GOT3 (cell line): ENCODE measurements around the gene CROCC2.

Experiments
- DNase-seq: peaks from one replicate; lab custom pipeline; 2025; ENCODE audit warnings: mixed read lengths; lab: John Stamatoyannopoulos, UW

The CROCC2 gene

DNA sequence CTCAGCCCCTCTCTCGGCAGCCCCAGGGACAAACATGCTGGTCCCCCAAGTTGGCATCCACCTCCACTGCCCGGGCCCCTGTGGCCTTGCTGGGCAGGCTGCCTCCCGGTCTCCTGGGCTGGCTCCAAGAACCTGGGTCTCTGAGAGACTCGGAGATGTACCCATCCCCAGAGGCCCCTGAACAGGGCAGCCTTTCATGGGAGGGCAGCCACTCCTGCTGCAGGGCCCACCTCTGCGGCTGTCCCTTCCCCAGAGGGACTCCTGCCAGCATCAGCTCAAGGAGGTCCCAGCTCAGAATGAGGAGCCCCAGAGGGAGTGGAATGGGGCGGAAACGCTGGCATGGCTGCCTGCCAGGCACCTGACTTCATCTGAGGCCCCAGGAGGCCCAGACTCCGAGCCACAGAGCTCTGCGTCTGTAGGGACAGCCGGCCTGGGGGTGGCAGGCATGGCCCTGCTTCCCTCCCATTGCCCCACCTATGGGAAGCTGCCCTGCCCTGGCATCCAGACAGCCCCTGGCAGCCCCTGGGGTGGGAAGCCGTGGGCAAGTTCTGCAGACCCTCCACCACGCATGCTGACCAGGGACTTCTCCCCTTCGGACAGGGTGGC, 857 bp upstream of the CROCC2 start:
- DNase-seq, result no peak

DNA sequence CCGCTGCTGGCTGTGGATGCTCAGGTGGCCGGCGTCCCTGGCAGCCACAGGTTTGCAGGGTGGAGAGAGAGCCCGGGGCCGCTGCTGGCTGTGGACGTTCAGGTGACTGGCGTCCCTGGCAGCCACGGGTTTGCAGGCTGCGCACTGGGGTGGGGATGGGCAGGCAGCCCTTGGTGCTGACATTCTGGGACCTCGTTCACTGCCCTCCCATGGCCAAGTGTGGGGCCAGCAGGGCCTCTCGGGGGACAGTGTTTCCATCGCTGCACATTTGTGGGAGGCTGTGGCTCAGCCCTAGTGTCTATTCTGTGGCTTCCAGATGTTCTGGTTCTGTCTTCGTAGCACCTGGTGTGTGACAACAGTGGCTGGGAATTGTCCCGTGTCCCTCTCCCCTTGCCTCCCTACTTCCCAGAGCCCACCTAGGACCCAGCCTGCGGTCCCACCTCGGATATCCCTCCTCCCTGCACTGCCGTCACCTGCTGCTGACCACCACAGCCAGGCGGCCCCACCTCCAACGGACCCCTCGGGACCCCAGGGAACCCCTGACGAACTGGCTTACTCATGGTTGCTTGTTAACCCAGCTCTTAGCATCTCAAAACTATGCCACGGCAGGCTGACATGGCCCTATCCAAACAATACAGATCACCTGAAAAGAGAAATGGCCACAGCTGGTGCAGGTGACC, 915 bp downstream of the CROCC2 start:
- no peak for DNase-seq

DNA sequence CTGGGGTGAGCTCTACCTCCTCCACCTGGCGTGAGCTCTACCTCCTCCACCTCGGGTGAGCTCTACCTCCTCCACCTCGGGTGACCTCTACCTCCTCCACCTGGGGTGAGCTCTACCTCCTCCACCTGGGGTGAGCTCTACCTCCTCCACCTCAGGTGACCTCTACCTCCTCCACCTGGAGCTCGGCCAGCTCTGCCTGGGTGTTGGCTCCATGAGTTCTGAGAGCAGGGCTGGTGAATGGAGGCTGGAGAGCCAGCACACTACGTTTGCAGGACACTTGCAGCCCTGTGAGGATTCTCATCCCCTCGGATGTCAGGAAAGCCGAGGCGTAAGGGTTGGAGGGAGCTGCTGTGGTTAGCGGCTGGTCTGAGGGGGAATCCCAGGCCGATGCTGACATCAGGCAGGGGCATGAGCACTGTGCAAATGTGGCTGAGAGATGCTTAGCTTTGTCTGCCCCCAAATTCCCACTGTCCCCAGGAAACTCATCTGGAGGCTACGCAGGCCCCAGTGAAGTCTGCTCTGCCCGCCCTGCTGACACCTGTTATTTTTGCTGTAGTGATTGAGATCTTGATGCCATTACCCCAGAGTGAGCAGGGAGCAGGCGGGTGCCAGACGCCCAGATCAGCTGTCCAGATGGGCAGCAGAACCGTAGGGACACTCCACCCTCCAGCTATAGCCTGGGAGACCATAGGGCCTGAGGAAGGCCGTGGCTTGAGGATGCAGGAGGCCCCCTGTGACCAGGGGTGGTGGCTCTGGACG, 3.3 kb downstream of the CROCC2 start:
- no peak for DNase-seq

DNA sequence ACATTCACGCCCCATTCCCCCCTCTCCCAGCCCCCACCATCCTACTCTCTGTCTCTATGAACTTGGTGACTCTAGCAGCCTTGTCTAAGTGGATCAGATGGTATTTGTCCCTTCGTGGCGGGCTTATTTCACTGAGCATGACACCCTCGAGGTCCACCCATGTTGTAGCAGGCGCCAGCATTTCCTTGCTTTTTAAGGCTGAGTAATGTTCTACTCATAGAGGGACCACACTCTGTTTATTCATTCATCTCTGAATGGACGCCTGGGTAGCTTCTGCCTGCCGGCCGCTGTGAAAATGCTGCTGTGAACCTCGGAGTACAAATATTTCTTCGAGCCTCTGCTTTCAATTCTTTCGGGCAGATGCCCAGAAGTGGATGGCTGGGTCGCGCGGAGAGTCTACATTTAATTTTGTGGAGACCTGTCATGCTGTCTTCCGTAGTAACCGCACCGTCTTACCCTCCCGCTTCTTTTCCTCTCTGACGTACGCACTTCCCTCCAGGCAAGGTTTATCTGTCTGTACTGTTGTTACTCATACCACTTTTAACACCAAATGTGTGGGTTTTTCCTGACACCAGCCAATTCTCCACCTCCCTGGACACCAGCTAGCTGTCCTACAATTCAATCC, 5.6 kb downstream of the CROCC2 start:
- DNase-seq, result no peak

DNA sequence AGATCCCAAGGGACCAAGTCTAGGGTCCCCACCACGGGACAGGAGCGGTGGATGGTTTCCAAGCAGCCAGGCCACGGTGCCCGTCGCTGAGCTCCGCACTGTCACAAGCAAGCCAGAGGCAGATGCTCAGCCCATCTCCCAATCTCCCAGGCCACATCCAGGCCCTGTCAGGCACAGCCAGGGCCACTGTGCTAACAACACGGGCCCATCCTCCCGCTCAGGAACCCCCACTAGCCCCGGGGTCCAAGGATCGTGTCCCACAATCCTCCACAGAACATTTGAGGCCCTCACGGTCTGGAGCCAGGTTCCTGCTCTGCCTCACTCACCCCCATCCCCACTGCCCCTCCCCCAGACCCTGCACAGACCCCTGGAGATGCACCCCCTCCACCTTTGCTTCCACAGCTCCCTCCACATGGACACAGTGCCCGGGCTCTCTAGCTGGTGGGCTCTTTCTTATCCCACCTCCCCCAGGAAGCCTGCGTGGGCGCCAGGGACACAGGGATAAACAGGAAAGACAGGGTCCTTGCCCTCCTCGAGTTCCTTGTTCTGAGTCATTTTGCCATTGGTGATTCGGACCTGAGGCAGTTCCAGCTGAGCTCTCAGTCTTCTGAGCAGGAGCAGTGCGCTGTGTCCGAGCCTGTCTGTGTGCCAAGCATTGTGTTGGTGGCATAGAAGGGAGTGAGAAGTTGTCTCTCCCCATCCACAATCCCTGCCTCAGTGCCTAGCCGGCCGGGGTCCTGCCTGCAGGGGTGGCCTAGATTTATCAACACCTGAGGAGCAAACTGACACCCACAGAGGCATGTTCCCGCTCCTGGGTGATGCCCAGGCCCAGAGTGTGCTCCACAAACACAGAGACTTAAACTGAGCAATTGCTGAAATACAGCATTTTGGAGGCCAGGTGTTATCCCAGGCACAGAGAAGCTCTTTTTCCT, 7.0 kb downstream of the CROCC2 start:
- no peak for DNase-seq

DNA sequence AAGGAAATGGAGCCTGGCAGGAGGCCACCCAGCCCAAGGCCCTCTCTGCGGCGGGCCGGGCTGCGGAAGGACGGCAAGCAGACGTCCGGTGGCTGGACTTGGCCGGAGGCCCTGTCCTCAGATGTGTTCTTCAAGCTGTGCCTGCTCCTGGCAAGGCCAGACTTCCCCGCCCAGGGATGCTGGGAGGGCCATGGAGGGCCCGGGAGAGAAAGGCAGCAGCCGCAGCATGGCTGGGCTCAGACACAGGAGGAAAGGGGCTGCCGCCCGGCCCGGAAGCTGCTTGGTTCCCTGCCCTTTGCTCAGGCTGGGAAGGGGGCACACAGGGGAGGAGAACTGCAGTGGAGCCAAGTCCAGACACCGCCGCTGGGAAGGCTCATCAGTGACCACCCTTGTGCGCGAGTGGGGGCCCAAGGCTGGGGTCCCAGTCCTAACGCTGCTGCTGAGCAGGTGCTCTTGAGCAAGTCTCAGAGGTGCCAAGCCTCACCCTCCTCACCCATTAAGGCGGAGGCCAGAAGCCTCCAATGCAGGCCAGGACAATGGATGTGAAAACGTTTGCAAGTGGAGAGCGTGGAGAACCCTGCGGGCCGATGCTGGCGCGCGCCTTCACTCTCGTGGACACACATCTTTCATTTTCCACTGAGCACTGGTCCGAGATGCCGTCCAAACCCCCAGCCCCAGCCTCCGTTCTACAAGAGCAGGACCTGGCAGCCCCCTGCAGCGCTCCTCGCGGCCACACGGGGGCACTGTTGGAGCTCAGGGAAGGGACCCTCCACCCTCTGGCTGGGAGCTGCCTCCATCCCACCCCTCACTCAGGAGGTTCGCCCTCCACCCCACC, 7.9 kb downstream of the CROCC2 start:
- DNase-seq, result no peak

DNA sequence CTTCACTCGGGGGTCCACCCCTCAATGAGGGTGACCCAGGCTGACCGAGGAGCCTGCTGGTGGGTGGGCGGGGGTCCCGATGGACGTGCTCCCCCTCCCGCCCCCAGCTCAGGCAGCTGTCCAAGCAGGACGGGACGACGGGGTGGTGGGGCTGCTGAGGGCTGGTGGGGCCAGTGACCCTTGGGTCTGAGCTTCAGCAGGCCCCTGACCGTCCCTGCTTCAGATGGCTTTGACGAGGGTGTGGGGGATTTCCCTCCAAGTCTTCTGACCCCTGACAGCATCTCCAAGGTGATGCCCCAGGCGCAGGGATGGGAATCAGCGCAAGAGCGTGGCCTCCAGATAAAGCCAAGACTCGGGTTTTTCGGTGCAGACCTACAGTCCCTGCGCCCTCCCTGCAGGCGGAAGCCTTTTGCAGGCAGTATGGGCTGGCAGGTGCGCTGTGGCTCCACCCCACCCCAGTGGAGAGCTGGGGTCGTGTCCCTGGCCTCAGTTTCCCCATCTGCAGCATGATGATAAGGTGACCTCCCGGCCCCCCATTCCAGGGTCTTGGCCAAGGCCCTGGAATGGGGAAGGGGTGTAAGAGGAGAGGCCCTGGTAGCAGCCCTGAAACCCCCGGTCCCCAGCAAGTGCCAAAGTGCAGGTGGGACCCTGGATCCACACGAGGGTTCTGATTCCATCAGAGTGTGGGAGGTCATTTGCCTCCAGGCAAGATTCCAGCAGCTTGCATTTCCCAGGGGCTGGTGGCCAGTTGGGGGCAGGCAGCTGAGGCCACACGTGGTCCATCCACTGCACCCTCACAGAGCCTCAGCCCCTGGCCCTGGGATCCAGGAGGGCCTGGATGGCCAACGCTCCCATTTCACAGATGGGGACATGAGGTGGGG, 8.7 kb downstream of the CROCC2 start:
- no peak for DNase-seq

DNA sequence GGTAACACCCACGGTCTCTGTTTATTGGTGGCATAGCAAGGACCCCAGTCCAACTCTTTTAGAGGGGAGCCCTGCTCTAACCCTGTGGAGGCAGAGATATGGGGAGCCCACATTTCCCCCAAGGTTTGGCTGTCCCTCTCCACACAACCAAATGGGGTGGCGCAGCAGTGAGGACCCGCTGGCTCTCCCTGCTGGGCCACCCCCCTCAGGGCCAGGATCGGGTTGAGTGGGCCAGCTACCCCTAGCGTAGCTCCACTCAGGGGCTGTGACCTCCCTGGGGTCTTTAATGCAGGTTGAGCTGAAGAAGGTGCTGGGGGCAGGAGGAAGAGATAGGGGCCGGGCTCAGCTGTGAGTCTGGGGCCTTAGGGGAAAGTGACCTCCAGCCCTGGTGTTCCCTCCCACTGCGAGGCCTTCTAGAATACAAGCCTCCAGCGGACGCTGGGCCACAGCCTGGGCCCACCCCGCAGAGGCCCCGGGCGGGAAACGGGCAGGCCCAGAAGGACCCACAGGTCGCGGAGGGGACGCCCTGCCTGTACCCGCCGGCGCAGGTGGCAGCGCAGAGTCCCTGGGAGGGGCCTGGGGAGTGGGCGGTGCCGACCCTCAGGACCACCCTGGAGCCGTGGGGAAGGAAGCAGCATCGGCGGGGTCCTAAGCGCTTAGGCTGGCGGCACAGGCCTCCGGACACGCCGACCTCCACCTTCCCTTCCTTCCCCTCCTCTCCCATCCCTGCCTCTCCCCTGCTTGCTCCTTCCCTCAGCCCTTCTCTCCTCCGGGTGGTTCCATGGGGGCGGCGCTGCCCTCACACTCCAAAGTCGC, 9.6 kb downstream of the CROCC2 start:
- no peak for DNase-seq

DNA sequence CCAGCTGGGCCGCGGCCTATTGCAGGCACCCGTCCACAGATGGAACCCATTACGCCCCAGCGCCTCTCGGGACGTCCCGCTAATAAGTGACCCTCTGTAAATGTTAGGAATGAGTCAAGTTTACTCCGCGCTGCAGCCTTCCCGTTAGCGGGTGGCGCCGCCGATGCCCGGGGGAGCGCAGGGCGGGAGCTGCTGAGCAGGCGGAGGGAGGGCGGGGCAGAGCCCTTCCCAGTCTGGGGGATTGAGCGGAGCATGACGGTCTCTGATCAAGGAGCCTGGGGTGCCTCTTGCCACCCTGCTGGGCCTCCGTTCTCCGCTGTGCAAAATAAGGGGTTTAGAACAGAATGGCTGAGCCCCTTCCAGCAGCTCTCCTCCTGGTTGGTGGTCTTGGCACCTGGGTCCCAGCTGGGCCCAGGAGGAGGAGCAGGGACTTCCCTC, 10.5 kb downstream of the CROCC2 start:
- peak; percentile 51 for DNase-seq

DNA sequence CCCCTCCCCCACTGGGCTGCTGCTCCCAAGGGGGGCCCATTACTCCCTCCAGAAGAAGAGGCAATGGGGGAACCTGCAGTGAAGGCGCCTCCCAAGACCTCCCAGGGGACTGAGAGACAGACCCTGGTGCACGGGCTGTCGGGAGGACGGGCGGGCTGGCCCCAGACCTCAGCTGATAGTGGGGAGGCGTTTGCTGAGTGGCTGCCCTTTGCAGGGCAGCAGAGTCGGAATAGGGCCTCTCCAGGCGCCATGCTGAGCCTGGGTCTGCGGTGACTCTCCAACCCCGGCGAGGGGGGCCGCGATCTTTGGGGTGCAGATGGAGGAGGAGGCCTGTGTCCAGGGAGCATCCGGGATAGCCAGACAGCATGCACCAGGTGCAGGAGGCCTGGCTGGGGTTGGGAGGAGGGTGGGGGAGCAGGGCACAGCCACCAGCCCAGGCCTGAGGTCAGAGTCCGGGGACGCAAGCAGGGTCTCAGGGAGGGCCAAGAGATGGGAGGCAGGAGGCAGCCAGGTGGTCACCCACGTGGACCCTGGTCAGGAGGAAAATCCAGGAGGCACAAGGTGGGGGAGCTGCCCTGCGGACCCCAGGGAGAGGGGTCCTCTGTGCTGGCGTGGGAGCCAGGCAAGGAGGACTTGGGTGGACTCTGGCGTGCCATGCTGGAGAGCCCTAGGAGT, 11.0 kb downstream of the CROCC2 start:
- no peak for DNase-seq

DNA sequence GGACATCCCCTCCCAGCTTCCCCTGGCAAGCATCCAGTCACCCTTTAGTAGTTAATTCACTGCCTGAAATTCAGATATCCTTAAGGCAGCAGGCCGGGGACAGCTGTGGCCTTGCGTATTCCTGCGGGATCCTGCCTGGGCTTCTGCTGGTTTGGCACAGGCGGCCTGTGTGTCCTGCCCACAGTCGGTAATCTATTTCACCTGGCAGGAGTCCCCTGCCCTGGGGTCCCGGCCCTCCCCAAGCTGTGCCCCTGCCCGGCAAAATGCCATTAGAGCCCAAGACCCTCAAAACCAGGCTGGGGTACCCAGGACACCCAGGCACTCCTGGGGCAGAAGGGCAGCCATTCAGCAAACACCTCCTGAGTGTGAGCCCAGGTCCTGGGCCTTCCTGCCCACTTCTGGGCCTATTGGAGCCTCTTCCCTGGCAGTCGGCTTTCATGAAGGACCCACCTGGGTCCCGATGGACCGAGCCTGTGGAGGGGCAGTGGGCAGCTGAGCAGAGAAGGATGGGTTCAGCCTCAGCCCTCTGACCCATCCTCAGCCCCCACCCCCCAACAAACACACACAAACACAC, 11.6 kb downstream of the CROCC2 start:
- DNase-seq, result no peak

DNA sequence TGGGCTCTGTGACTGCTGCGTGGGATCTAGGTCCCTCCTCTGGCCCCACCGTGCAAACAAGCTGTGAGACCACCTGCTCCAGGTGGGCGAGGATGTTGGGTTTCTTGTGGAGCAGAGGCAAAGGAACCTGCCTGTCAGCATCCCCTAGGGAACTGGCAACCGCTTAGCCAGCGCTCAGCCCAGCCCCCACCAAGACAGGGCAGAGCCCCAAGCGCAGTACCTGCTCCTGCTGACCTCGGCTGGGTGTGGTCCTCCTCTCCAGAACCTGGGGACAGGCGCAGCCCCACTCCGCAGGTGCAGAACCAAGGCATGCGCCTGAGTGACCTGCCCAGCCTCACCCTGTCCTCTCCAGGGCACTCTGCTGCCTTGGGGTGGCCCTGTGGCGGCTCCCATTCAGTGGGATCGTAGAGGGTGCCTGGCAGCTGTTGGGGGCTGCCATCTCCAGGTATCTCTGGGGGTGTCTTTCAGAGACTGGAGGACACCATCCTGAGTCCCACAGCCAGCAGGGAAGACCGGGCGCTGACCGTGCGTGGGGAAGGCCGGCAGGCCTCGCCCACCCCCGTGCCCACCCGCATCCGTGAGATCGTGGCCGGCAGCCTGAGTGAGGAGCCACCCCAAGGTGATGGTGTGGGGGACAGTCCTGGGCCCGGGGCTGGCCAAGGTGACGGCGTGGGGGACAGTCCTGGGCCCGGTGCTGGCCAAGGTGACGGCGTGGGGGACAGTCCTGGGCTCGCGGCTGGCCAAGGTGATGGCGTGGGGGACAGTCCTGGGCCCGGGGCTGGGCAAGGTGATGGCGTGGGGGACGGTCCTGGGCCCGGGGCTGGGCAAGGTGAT, 12.3 kb downstream of the CROCC2 start:
- DNase-seq, result no peak

DNA sequence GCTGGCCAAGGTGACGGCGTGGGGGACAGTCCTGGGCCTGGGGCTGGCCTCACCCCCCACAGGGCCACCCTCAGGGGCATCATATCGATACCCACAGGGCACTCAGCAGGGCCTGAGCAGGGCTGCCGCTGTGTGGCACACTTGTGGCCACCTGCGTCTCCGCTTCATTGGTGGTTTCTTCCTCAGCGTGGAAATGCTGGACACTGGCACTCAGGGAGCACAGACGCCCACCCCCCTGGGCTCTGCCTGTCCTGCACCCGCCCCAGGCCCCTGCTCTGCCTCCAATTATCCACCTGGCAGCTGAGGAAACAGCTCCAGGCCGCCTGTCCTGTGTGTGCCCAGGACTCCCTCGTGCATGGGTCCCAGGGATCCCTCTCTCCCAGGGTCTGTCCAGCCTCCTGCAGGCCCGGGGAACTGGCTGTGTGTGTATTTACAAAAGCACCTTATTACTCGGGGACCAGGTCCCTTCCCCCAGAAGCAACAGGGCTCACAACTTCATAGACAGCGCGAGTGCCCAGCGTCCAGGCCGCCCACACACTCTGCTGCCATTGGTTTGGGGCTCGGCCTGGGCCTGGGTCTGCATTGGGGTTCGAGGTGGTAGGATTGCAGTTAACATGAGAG, 13.1 kb downstream of the CROCC2 start:
- DNase-seq, result no peak

DNA sequence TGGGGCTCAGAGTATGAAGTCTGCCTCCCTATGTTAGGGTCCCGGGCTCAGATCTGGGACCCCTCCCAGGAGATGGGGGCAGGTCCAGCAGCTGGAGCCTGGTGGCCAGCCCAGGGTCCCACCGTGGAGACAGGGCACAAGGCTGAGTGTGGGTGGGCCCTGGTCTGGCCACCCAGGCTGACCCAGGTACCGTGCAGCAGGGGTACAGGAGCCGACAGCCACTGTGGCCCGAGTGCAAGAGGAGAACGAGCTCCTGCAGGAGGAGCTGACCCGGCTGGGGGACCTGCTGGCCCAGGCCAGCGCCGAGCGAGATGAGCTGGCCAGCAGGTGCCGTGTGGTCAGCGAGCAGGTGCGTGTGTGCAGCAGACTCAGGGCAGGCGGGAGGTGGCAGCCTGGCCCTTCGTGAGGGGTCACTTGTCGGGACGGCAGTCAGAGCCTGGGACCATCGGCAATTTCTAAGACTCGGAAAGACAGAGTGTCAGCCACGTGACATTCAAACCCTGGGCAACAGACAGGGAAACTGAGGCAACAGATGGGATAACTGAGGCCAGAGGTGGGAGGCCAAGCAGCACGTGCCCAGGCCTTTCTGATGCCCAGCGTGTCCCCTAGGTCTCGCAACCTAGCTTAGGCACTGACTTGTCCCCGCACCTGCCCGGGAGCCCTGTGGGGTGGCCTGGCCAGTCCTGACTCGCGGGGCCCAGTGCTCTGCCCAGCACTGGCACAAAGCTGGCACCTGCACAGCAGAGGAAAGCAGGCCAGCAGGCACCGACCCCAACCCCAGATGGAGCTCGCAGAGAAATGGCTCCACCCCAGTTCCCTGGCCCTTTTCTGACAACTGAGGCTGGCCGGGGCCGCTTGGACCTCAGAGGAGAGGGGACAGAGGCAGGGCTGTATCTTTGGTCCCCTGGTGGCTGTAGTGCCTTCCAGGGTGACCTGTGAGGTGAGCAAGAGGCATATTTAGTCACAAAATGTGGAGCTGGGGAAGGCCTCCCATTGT, 13.9 kb downstream of the CROCC2 start:
- no peak for DNase-seq

DNA sequence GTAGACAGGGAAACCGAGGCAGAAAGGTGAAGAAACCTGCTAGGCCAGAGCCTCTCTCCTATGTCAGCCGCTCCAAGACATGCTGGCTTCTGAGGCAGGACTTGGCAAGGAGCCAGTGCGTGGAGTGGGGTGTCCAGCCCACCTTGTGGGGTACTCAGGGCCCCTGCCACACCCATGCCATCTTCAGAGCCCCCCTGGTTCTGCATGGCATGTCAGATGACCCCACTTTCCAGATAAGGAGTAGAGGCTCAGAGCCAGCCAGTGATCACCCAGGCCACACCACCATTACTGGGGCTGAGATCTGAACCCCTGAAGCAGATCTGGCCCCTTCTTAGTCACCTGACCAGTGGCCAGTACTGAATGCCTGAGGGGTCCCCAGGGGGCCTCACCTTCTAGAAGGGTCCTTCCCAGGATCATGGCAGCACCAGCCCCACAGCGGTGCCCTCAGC, 14.7 kb downstream of the CROCC2 start:
- no peak for DNase-seq
